ENCODE results near the gene LHFPL4. TPM values are rescaled to one million over a fixed set of nuclear protein-coding genes. Genes with fewer than 3 reads are reported as not detected.

Gene LHFPL4
- total RNA-seq, 2 donors from 2014 or later: 1.1 to 6.7 TPM

DNA sequence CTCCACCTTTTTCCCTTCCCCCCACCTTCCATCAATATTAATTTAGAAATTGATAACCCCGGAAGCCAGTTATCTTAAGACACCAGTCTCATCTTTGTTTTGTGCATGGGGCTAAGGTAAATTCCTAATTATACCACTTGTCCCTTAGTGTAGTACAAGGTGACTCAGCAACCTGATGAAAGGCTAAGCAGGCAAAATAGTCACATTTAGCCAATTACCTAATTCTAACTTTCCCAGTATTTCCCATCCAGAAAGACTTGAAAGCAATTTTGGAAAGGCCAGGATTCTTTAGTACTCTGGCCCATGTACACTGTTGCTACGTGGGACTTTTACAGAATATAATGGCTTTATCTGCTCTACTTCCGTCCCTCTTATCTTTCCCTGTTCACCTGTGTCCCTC is 83.6 kb downstream of the LHFPL4 start:
- WGBS, 2 experiments (ENCODE audit: insufficient coverage in 1 of 2, insufficient read length in 1 of 2): 97% methylated on average over 3 of the region's 3 CpGs
- no peak for TF ChIP-seq CTCF (conservative IDR thresholded peaks at IDR 0.05)
- H3K4me1 ChIP-seq (ENCODE audit: control insufficient read depth, insufficient read depth, low read length): no peaks in the 10 kb centered on the region
- Mint-ChIP-seq H3K36me3 (ENCODE audit: low read depth) (peaks cover 77% of the 10 kb centered on the region), H3K9me3 (no peaks in the 10 kb centered on the region), H3K27ac (peak overlapping the region; percentile 11), H3K27me3 (ENCODE audit: insufficient read depth) (no peaks in the 10 kb centered on the region), H3K4me3 (no peak overlapping the region), H3K4me1 (no peaks in the 10 kb centered on the region)
- no peak overlapping the region for H3K9ac ChIP-seq (ENCODE audit: extremely low read depth, low read length, poor library complexity, severe bottlenecking)
- H3K9me3 ChIP-seq (ENCODE audit: control insufficient read depth, low read length): no peaks in the 10 kb centered on the region
- peaks cover 98% of the 10 kb centered on the region for H3K36me3 ChIP-seq (ENCODE audit: control insufficient read depth, insufficient read depth, low read length)
- no peak for DNase-seq
- H3K4me3 ChIP-seq (ENCODE audit: low read length): no peak overlapping the region
- no peaks in the 10 kb centered on the region for H3K27me3 ChIP-seq (ENCODE audit: control insufficient read depth, insufficient read depth, low read length, poor library complexity, severe bottlenecking)
- no peak overlapping the region for H3K27ac ChIP-seq (ENCODE audit: low read depth, low read length)

DNA sequence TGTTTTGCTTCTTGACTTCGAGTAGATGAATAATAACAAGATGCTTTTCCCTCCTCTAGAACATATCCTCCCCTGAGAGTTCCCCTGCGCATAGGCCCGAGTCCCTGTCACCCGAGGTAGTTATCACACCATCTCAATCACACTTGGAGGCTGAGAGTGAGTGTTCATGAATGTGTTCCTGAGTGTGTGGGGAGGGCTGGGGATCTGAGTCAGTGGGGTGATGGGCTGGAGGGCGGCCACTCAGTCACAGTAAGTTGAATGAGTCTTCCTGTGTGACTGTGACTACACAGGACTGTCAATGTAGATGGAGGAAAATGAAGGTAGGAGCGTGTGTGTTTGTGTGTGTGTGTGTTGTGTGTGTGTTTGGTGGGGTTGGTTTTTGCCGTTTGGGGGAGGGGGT is 85.2 kb downstream of the LHFPL4 start:
- no peak overlapping the region for H3K4me3 Mint-ChIP-seq

DNA sequence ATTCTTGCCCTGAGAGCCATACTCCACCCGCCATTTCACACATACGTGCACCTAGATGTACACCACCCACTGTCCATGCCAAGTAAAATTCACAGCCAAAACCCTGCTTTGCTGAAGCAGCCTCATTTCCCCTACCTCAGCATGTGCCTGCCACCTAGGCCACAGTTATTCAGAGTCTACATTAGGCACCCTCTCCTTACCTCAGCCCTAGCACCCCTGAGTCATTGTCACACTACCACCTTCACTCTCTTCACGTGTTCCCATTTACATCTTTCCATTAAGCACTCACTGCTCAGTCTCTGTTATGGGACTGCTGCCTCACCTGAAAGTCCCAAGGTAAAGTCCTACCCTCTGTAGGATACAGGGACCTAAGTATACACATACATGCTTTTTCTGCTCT is 86.2 kb downstream of the LHFPL4 start:
- no peak for DNase-seq
- H3K9ac ChIP-seq (ENCODE audit: extremely low read depth, low read length, poor library complexity, severe bottlenecking): no peak overlapping the region
- no peaks in the 10 kb centered on the region for H3K27me3 Mint-ChIP-seq (ENCODE audit: insufficient read depth)
- no peaks in the 10 kb centered on the region for H3K4me1 ChIP-seq (ENCODE audit: control insufficient read depth, insufficient read depth, low read length)
- no peaks in the 10 kb centered on the region for H3K4me1 Mint-ChIP-seq
- no peaks in the 10 kb centered on the region for H3K9me3 Mint-ChIP-seq
- peaks cover 69% of the 10 kb centered on the region for H3K36me3 Mint-ChIP-seq (ENCODE audit: low read depth)
- peak overlapping the region; percentile 66 for H3K27ac Mint-ChIP-seq
- no peaks in the 10 kb centered on the region for H3K9me3 ChIP-seq (ENCODE audit: control insufficient read depth, low read length)
- TF ChIP-seq CTCF (conservative IDR thresholded peaks at IDR 0.05): no peak
- no peak overlapping the region for H3K27ac ChIP-seq (ENCODE audit: low read depth, low read length)
- H3K4me3 Mint-ChIP-seq: no peak overlapping the region
- H3K36me3 ChIP-seq (ENCODE audit: control insufficient read depth, insufficient read depth, low read length): peaks cover 97% of the 10 kb centered on the region
- 88 to 90% methylated on average over 3 of the region's 3 CpGs for WGBS, 2 experiments (ENCODE audit: insufficient coverage in 1 of 2, insufficient read length in 1 of 2)
- H3K27me3 ChIP-seq (ENCODE audit: control insufficient read depth, insufficient read depth, low read length, poor library complexity, severe bottlenecking): no peaks in the 10 kb centered on the region
- H3K4me3 ChIP-seq (ENCODE audit: low read length): no peak overlapping the region

More for the DNA sequence above, 85.2 kb downstream of the LHFPL4 start:
- no peak overlapping the region for H3K27ac ChIP-seq (ENCODE audit: low read depth, low read length)
- H3K4me3 ChIP-seq (ENCODE audit: low read length): no peak overlapping the region
- no peaks in the 10 kb centered on the region for H3K4me1 ChIP-seq (ENCODE audit: control insufficient read depth, insufficient read depth, low read length)
- H3K27ac Mint-ChIP-seq: no peak overlapping the region
- no peaks in the 10 kb centered on the region for H3K27me3 ChIP-seq (ENCODE audit: control insufficient read depth, insufficient read depth, low read length, poor library complexity, severe bottlenecking)
- H3K27me3 Mint-ChIP-seq (ENCODE audit: insufficient read depth): no peaks in the 10 kb centered on the region
- 92 to 100% methylated on average over 1 to 6 of the region's 7 CpGs for WGBS, 2 experiments (ENCODE audit: insufficient coverage in 1 of 2, insufficient read length in 1 of 2)
- TF ChIP-seq CTCF (conservative IDR thresholded peaks at IDR 0.05): no peak
- no peaks in the 10 kb centered on the region for H3K4me1 Mint-ChIP-seq
- no peaks in the 10 kb centered on the region for H3K9me3 Mint-ChIP-seq
- H3K9ac ChIP-seq (ENCODE audit: extremely low read depth, low read length, poor library complexity, severe bottlenecking): no peak overlapping the region
- no peak for DNase-seq
- H3K9me3 ChIP-seq (ENCODE audit: control insufficient read depth, low read length): no peaks in the 10 kb centered on the region
- H3K36me3 Mint-ChIP-seq (ENCODE audit: low read depth): peaks cover 75% of the 10 kb centered on the region
- H3K36me3 ChIP-seq (ENCODE audit: control insufficient read depth, insufficient read depth, low read length): peaks cover 97% of the 10 kb centered on the region
